IMR-90 (cell line): ENCODE measurements around the gene C11orf86.

Source experiments
- BHLHE40 ChIP-seq: fragments of 150-350 bp; IDR thresholded peaks from 2 replicates; pipeline ENCODE4 v1.6.1; 2016; ENCODE audit warnings: mild to moderate bottlenecking, low read depth, low read length
- CEBPB ChIP-seq: IDR thresholded peaks from 2 replicates; pipeline ENCODE4 v1.6.1; 2012; ENCODE audit warnings: low read depth, low read length, improper control_type of control experiment
- FOS ChIP-seq: fragments of 150-350 bp; IDR thresholded peaks from 2 replicates; pipeline ENCODE4 v1.6.1; 2016; ENCODE audit warnings: low read depth, low read length
- MAFK ChIP-seq: IDR thresholded peaks from 2 replicates; pipeline ENCODE4 v1.6.1; 2012; ENCODE audit warnings: low read depth, low read length, improper control_type of control experiment
- MXI1 ChIP-seq: IDR thresholded peaks from 2 replicates; pipeline ENCODE4 v1.6.1; 2012; ENCODE audit warnings: low read depth, mild to moderate bottlenecking, low read length, moderate library complexity, borderline replicate concordance
- POLR2A ChIP-seq: IDR thresholded peaks from 2 replicates; pipeline ENCODE4 v1.6.1; 2012; ENCODE audit warnings: mild to moderate bottlenecking, low read depth, low read length
- RFX5 ChIP-seq: IDR thresholded peaks from 2 replicates; pipeline ENCODE4 v1.8.0; 2012; ENCODE audit warnings: low read depth, mild to moderate bottlenecking, low read length, moderate library complexity
- USF2 ChIP-seq: fragments of 150-350 bp; IDR thresholded peaks from 2 replicates; pipeline ENCODE4 v1.6.1; 2017; ENCODE audit warnings: mild to moderate bottlenecking, antibody characterized with exemption, low read length, low read depth
- TF ChIP-seq, protein P1 (sequence below): conservative IDR thresholded peaks from 2 replicates; pipeline ENCODE4 v1.5.1; 2012; ENCODE audit warnings: mild to moderate bottlenecking, low read depth, low read length, improper control_type of control experiment
- TF ChIP-seq, protein P2 (sequence below): fragments of 150-350 bp; IDR thresholded peaks from 2 replicates; pipeline ENCODE4 v1.6.1; 2016; ENCODE audit warnings: low read depth, mild to moderate bottlenecking, low read length, moderate library complexity, borderline replicate concordance

DNA sequence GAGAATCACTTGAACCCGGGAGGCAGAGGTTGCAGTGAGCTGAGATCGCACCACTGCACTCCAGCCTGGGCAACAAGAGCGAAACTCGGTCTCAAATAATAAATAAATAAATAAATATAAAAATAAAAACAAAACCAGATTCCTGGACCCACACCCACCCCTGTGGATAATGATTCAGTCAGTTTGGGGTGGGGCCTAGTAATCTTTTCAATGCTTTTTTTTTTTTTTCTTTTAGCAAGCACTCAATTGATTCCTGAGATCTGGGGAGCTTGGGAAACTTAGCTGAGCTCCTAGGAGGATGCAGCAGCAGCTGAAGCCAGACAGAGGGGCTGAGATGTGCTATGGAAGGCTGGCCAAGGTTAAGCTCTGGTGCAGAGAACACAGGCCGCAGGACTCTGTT, 12.3 kb upstream of the C11orf86 start:
- TF ChIP-seq, protein P1, sequence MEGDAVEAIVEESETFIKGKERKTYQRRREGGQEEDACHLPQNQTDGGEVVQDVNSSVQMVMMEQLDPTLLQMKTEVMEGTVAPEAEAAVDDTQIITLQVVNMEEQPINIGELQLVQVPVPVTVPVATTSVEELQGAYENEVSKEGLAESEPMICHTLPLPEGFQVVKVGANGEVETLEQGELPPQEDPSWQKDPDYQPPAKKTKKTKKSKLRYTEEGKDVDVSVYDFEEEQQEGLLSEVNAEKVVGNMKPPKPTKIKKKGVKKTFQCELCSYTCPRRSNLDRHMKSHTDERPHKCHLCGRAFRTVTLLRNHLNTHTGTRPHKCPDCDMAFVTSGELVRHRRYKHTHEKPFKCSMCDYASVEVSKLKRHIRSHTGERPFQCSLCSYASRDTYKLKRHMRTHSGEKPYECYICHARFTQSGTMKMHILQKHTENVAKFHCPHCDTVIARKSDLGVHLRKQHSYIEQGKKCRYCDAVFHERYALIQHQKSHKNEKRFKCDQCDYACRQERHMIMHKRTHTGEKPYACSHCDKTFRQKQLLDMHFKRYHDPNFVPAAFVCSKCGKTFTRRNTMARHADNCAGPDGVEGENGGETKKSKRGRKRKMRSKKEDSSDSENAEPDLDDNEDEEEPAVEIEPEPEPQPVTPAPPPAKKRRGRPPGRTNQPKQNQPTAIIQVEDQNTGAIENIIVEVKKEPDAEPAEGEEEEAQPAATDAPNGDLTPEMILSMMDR = no peak
- no peak for TF ChIP-seq POLR2A
- TF ChIP-seq USF2 = no peak
- TF ChIP-seq CEBPB = no peak
- no peak for TF ChIP-seq FOS
- no peak for TF ChIP-seq BHLHE40
- TF ChIP-seq, protein P2, sequence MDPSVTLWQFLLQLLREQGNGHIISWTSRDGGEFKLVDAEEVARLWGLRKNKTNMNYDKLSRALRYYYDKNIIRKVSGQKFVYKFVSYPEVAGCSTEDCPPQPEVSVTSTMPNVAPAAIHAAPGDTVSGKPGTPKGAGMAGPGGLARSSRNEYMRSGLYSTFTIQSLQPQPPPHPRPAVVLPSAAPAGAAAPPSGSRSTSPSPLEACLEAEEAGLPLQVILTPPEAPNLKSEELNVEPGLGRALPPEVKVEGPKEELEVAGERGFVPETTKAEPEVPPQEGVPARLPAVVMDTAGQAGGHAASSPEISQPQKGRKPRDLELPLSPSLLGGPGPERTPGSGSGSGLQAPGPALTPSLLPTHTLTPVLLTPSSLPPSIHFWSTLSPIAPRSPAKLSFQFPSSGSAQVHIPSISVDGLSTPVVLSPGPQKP = no peak
- no peak for TF ChIP-seq MXI1
- no peak for TF ChIP-seq MAFK
- TF ChIP-seq RFX5 = no peak
